ENCODE measurements around the gene CLEC4C.
"Not testable (repeated sequence)": the region's sequence is repeated elsewhere in the genome, so short reads cannot be mapped to it uniquely, and the experiment has no call there.

The CLEC4C gene

GRCh38 chr12:7747246-7747645 is at the start of gene CLEC4C:
CLEC4C (minus strand) TSS chr12:7747375; CDS start chr12:7747348, 27 bp downstream.
- no peak for FAIRE-seq

- FAIRE-seq: no peak
These were observed 46.0 kb upstream of the CLEC4C start for GRCh38 chr12:7793211-7793610.

- not testable (repeated sequence) for FAIRE-seq
These were observed 41.8 kb upstream of the CLEC4C start, which contains the start of gene NANOG for GRCh38 chr12:7788884-7789528. NANOG (plus strand) TSS chr12:7789402; CDS start chr12:7789615, 213 bp downstream.

- no peak for FAIRE-seq
These were observed 41.1 kb upstream of the CLEC4C start for GRCh38 chr12:7788294-7788660.

GRCh38 chr12:7787574-7788293 is 40.6 kb upstream of the CLEC4C start:
- no peak for FAIRE-seq

GRCh38 chr12:7784701-7785100 is 37.5 kb upstream of the CLEC4C start:
- FAIRE-seq: no peak

- FAIRE-seq: not testable (repeated sequence)
These were observed 36.3 kb upstream of the CLEC4C start for GRCh38 chr12:7783433-7783832.

- no peak for FAIRE-seq
These were observed 34.9 kb upstream of the CLEC4C start for GRCh38 chr12:7782055-7782454.

GRCh38 chr12:7781274-7781673 is 34.1 kb upstream of the CLEC4C start:
- no peak for FAIRE-seq

GRCh38 chr12:7769999-7770398 is 22.8 kb upstream of the CLEC4C start:
- FAIRE-seq: no peak

GRCh38 chr12:7758766-7759140 is 11.6 kb upstream of the CLEC4C start:
- no peak for FAIRE-seq

- FAIRE-seq: no peak
These were observed 9.8 kb upstream of the CLEC4C start for GRCh38 chr12:7756993-7757392.

- FAIRE-seq: not testable (repeated sequence)
These were observed 8.5 kb upstream of the CLEC4C start for GRCh38 chr12:7755668-7756067.

- FAIRE-seq: not testable (repeated sequence)
These were observed 5.1 kb upstream of the CLEC4C start for GRCh38 chr12:7751941-7752922.

- FAIRE-seq: no peak
These were observed 4.2 kb upstream of the CLEC4C start for GRCh38 chr12:7751394-7751793.

GRCh38 chr12:7750350-7750749 is 3.2 kb upstream of the CLEC4C start:
- FAIRE-seq: no peak

GRCh38 chr12:7749442-7749841 is 2.3 kb upstream of the CLEC4C start:
- no peak for FAIRE-seq

GRCh38 chr12:7748852-7749251 is 1.7 kb upstream of the CLEC4C start:
- FAIRE-seq: no peak

- FAIRE-seq: no peak
These were observed 14.2 kb downstream of the CLEC4C start for GRCh38 chr12:7732993-7733392.

- FAIRE-seq: no peak
These were observed 15.7 kb downstream of the CLEC4C start for GRCh38 chr12:7731486-7731885.

- FAIRE-seq: not testable (repeated sequence)
These were observed 16.2 kb downstream of the CLEC4C start for GRCh38 chr12:7730984-7731383.

- FAIRE-seq: no peak
These were observed 17.4 kb downstream of the CLEC4C start for GRCh38 chr12:7729746-7730145.

- FAIRE-seq: no peak
These were observed 23.2 kb downstream of the CLEC4C start for GRCh38 chr12:7723926-7724325.

Measured in G401.6 (cell line).